Choroid plexus epithelial cell (primary cell): ENCODE results near the gene GOLGA2.

Source experiments
- DNase-seq: peaks from one replicate; pipeline ENCODE4 v3.0.0-alpha.2; 2010; ENCODE audit warnings: low read depth
- H3K4me3 ChIP-seq: 2 replicates; pipeline ENCODE4 v1.5.1; 2011; ENCODE audit warnings: low read depth, mild to moderate bottlenecking, control low read depth, low read length, moderate library complexity
- TF ChIP-seq, protein P1 (sequence below): conservative IDR thresholded peaks from 2 replicates; pipeline ENCODE4 v1.5.1; 2011; ENCODE audit warnings: low read depth, mild to moderate bottlenecking, control low read depth, inconsistent platforms, low read length, moderate library complexity

Gene GOLGA2

GRCh38 chr9:128275198-128276007, at the start of gene GOLGA2:
Gene GOLGA2, minus strand, starts transcription at chr9:128276007. Its CDS starts 31 bp downstream, at chr9:128275976.
- TF ChIP-seq, protein P1, sequence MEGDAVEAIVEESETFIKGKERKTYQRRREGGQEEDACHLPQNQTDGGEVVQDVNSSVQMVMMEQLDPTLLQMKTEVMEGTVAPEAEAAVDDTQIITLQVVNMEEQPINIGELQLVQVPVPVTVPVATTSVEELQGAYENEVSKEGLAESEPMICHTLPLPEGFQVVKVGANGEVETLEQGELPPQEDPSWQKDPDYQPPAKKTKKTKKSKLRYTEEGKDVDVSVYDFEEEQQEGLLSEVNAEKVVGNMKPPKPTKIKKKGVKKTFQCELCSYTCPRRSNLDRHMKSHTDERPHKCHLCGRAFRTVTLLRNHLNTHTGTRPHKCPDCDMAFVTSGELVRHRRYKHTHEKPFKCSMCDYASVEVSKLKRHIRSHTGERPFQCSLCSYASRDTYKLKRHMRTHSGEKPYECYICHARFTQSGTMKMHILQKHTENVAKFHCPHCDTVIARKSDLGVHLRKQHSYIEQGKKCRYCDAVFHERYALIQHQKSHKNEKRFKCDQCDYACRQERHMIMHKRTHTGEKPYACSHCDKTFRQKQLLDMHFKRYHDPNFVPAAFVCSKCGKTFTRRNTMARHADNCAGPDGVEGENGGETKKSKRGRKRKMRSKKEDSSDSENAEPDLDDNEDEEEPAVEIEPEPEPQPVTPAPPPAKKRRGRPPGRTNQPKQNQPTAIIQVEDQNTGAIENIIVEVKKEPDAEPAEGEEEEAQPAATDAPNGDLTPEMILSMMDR = no peak
- peak; percentile 65 for DNase-seq
- H3K4me3 ChIP-seq = peak within 1 kb of the TSS; percentile 95

GRCh38 chr9:128324401-128324800, 48.6 kb upstream of the GOLGA2 start:
- DNase-seq = no peak
- TF ChIP-seq, protein P1 = no peak
- no peak overlapping the region for H3K4me3 ChIP-seq

GRCh38 chr9:128323791-128324190, 48.0 kb upstream of the GOLGA2 start:
- TF ChIP-seq, protein P1 = no peak
- H3K4me3 ChIP-seq = peak overlapping the region; percentile 92
- DNase-seq = no peak

GRCh38 chr9:128323212-128323730, 47.5 kb upstream of the GOLGA2 start:
- TF ChIP-seq, protein P1 = no peak
- peak overlapping the region; percentile 92 for H3K4me3 ChIP-seq
- peak; percentile 59 for DNase-seq

- peak; percentile 95 for DNase-seq
- peak within 1 kb of the TSS; percentile 92 for H3K4me3 ChIP-seq
- TF ChIP-seq, protein P1 = no peak
These were observed 46.8 kb upstream of the GOLGA2 start, which contains the start of the genes COQ4 and TRUB2 for GRCh38 chr9:128322404-128323211. Gene COQ4, plus strand, starts transcription at chr9:128322839. Its CDS starts 20 bp downstream, at chr9:128322859. Gene TRUB2, minus strand, starts transcription at chr9:128322447. Its CDS starts 39 bp downstream, at chr9:128322408.

DNA sequence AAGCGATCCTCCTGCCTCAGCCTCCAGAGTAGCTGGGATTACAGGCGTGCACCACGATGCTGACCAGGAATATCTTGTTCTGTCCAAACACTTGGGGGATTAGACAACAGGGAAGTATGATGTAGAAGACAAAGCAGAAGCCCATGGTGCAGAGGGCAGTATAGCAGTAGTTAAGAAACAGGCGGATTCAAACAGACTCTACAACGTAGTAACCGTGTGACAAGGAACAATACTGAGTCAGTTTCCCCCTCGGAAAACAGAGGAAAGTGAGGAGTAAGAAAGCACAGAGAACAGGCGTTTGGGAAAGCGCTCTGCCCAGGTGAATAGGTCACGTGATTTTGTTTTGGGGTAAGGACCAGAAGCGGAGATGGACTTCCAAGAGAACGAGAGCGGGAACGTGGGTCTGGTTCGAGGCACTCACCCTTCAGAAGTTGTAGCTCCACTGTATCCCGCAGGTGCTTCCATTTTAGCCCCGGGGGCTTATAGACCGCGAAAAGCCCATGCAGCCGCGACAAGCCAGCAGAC, 46.1 kb upstream of the GOLGA2 start:
- DNase-seq = no peak
- TF ChIP-seq, protein P1 = no peak
- H3K4me3 ChIP-seq = peak overlapping the region; percentile 92
